ENCODE data around the gene TMEM184B. TPM values are rescaled to one million over a fixed set of nuclear protein-coding genes. Genes with fewer than 3 reads are reported as not detected.
A peak's percentile ranks its signal among the peaks of the same experiment; 100 is the strongest.

Gene TMEM184B
- total RNA-seq, 2 donors from 2014 or later: 58.8 to 61.6 TPM

DNA sequence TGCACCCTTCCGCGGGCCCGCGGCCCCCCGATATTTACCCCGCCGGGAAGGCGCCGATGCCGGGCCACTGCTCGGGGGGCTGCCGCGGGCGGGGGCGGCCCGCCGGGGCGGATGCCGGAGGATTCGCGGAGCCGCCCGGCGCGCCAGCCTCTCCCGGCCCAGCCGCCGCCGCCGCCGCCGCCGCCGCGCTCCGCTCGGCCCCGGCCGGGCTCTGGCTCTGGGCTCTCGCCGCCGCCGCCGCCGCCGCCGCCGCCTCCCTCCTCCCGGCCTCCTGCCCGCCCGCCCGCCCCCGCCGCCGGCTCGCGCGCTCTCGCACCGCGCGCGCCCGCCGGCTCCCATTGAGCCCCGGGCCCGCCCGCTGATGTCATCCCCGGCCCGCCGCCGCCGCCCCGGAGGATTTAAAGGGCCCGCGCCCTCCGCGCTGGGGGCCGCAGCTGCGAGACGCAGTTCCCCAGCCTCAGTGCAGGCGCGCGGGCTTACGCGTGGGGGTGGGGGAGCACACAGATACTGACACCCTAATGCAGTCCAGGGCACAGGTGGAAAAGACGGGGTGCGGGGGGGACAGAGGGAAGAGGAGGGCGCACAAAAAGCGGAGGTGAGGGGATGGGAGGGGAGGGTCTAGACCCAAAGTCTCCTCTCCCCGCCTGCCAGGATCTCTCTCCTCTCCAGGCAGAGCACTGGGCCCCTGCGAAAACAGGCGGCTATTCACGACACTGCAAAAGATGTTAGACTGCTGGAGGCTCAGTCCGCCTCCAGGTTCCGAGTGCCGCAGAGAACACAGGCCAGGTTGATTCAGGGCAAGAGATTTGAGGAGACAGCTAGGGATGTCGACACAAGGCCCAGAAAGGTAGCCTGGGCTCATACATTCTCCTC is 44.5 kb upstream of the TMEM184B start, which contains the start of gene CSNK1E:
Gene CSNK1E (minus strand): TSS at position 312 of the 873 bp plus-strand sequence. CDS start 3,276 bp downstream, outside the sequence.
- H3K4me3 ChIP-seq: peak within 1 kb of the TSS; percentile 68
- peak within 1 kb of the TSS; percentile 90 to 93 for H3K9ac ChIP-seq (ENCODE audit: low read depth in 2 of 2, low read length in 2 of 2)
- peak; percentile 84 for DNase-seq
- H3K9me3 ChIP-seq: no peaks in the 10 kb centered on the region
- H3K27ac ChIP-seq: peak within 1 kb of the TSS; percentile 98
- intact Hi-C loops (cut with DNase I): no loop called here
- no peaks in the 10 kb centered on the region for H3K36me3 ChIP-seq
- H3K4me1 ChIP-seq: peaks cover 4% of the 10 kb centered on the region
- H3K27me3 ChIP-seq: no peaks in the 10 kb centered on the region
- TF ChIP-seq, protein P1, sequence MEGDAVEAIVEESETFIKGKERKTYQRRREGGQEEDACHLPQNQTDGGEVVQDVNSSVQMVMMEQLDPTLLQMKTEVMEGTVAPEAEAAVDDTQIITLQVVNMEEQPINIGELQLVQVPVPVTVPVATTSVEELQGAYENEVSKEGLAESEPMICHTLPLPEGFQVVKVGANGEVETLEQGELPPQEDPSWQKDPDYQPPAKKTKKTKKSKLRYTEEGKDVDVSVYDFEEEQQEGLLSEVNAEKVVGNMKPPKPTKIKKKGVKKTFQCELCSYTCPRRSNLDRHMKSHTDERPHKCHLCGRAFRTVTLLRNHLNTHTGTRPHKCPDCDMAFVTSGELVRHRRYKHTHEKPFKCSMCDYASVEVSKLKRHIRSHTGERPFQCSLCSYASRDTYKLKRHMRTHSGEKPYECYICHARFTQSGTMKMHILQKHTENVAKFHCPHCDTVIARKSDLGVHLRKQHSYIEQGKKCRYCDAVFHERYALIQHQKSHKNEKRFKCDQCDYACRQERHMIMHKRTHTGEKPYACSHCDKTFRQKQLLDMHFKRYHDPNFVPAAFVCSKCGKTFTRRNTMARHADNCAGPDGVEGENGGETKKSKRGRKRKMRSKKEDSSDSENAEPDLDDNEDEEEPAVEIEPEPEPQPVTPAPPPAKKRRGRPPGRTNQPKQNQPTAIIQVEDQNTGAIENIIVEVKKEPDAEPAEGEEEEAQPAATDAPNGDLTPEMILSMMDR (IDR thresholded peaks at IDR 0.05): no peak

DNA sequence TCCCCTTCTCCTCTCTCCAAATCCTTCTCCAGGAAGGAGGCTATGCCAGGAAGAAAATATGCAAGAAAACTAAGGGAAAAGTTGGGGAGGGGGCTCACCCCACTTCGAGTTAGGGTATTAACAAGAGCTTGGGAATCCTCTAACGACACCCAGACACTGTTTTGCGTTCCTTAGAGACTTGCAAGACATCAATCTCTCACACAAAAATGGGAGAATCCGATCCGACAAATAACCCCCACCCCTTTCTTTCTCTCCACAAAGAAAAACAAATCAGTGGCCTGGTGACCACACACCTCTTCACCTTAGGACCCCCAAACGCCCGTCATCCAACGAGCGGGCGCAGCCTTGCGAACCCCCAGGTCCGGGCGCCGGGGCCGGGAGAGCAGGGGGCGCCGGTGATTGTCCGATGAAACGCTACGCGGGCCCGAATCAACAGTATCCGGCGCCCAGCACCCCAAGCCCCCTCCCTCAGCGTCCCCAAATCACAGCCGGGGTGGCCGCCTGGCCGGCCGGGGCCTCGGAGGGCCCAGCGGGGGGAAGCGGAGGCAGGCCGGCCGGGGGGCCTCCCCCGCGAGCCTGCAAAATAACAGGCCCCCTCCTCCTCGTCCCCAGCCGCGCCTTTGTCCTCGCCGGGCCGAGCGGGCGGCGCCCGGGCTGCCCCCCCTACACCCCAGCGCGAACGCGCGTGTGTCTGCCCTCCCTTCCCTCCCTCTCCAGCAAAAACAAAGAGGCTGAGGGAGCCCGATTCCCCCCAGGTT is 43.7 kb upstream of the TMEM184B start:
- H3K9ac ChIP-seq (ENCODE audit: low read depth in 2 of 2, low read length in 2 of 2): peak overlapping the region; percentile 90 to 93
- H3K27me3 ChIP-seq: no peaks in the 10 kb centered on the region
- intact Hi-C loops (cut with DNase I): no loop called here
- peaks cover 4% of the 10 kb centered on the region for H3K4me1 ChIP-seq
- TF ChIP-seq, protein P1 (IDR thresholded peaks at IDR 0.05): no peak
- DNase-seq: peak; percentile 60
- H3K27ac ChIP-seq: peak overlapping the region; percentile 94
- H3K36me3 ChIP-seq: no peaks in the 10 kb centered on the region
- H3K9me3 ChIP-seq: no peaks in the 10 kb centered on the region
- H3K4me3 ChIP-seq: peak overlapping the region; percentile 68

DNA sequence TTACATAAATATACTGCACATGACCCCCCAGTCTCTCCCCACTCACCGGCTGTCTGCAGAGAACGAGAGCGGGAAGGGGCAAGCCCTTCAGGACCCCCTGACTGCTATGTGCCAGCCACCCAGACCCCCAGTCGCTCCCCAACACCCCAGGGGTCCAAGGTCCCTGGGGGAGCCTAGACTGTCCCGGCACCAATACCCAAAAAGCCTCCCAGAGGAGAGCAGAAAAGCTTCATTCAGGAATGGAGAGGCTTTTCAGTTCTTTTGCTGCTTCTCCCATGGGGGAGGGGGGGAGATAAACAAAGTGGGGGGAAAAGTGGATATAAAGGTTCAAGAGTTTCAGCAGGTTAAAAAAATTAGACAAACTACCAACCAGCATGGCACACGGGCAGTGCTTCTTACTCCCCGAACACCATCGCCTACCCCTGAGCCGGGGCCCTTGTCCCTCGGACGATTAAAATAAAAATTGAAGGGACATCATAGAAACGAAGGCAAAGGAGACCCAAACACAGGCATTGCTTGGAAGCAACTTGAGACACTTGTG is 43.1 kb upstream of the TMEM184B start:
- intact Hi-C loops (cut with DNase I): no loop called here
- Histone ChIP-seq H3K36me3 (no peaks in the 10 kb centered on the region), H3K27ac (peak overlapping the region; percentile 94), H3K9ac (ENCODE audit: low read depth in 2 of 2, low read length in 2 of 2) (peak overlapping the region; percentile 90 to 93), H3K9me3 (no peaks in the 10 kb centered on the region), H3K27me3 (no peaks in the 10 kb centered on the region), H3K4me1 (peaks cover 4% of the 10 kb centered on the region), H3K4me3 (peak overlapping the region; percentile 68)
- TF ChIP-seq, protein P1 (IDR thresholded peaks at IDR 0.05): no peak
- no peak for DNase-seq

DNA sequence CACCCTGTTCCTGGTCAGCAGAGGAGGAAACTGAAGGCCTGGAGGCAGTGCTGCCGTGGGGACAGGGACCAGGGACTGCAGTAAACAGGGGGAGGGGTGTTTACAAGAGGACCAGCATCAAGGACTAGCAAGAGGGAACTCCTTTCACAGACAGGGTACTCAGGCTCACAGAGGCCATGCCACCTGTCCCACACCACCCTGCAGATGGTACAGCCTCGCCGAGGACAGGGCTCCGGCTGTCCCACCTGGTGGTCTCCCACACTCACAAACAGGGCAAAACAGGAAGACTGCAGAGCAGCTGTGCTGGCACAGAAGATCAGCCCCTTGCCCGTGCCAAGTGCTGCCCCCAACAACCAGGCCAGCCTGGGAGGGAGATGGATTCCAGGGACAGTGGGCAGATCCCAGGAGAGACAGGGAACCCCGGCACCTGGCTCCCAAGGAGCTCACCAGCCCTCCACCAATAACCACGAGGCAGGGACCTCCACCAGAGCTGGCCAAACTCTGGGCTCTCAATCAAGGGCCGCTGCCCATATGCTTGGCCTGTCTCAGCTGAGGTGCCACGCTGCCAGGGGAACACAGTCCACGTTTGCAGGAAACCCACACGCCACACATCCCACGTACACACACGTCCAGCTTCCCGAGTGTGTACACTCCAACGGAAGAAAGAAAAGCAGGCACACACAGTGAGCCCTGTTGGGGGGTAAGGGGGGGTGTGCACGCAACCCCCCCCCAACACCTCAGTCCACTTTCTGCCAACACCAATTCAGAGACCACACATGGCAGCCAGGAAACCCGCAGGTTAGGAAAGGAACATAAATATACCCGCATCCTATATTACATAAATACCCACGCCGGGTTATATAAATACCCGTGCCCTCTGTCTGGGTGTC is 42.4 kb upstream of the TMEM184B start:
- H3K4me3 ChIP-seq: peak overlapping the region; percentile 68
- TF ChIP-seq, protein P1 (IDR thresholded peaks at IDR 0.05): no peak
- no peaks in the 10 kb centered on the region for H3K36me3 ChIP-seq
- no peaks in the 10 kb centered on the region for H3K27me3 ChIP-seq
- peak overlapping the region; percentile 90 to 93 for H3K9ac ChIP-seq (ENCODE audit: low read depth in 2 of 2, low read length in 2 of 2)
- no peak for DNase-seq
- no peaks in the 10 kb centered on the region for H3K9me3 ChIP-seq
- H3K27ac ChIP-seq: peak overlapping the region; percentile 94
- intact Hi-C loops (cut with DNase I): loop anchor here (5.0 kb wide), 1 partner anchor 43 kb away; the partner anchor contains the start of gene TMEM184B
- H3K4me1 ChIP-seq: peaks cover 5% of the 10 kb centered on the region
